ENCODE measurements around the gene BOC.
"Not testable (repeated sequence)": the region's sequence is repeated elsewhere in the genome, so short reads cannot be mapped to it uniquely, and the experiment has no call there.

The BOC gene

GRCh38 chr3:113211330-113212149 is at the start of gene BOC:
Gene BOC (plus strand): TSS chr3:113211557. CDS start chr3:113249803, 38,246 bp downstream.
- peak; percentile 34 for DNase-seq (ENCODE audit: low read depth)

GRCh38 chr3:113161661-113162060 is 49.7 kb upstream of the BOC start:
- DNase-seq (ENCODE audit: low read depth), result no peak

DNA sequence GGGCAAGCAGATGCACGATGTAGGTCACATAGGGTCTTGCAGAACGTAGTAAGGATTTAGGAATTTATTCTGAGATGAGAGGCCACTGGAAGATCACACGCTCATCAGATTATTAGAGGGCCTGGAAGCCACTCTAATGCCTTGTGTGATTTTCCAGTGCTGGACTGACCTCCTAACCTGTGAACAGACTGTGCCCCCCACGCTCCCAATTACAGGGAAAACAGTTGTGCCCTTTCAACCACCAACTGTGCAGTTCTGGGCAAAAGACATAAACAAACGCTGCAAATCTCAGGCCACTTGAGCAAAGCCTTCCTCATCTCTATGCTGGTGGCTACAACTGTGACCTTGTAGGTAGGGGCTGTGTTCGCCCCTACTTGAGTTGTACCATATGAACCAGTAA is 48.2 kb upstream of the BOC start:
- no peak for DNase-seq (ENCODE audit: low read depth)

GRCh38 chr3:113165841-113166240 is 45.5 kb upstream of the BOC start:
- DNase-seq (ENCODE audit: low read depth), result no peak

DNA sequence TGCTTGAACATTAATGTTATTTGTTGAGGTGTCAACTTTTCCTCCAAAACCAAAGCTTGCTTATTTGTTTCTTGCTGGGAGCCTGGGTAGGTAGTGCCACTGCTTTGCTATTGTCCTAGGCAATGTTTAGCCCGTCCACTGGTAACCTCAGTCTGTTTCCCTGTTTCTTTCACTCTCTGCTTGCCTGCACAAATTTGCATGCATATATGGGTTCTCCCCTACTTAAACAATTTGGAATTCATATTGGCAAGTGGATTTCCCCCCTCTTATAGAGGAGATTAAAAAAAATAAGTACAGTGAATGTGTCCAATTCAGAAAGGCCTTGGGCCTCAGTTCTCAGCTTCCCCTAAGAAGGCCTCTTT is 45.0 kb upstream of the BOC start:
- DNase-seq (ENCODE audit: low read depth), result no peak

GRCh38 chr3:113166719-113167492 is 44.5 kb upstream of the BOC start:
- peak; percentile 28 for DNase-seq (ENCODE audit: low read depth)

DNA sequence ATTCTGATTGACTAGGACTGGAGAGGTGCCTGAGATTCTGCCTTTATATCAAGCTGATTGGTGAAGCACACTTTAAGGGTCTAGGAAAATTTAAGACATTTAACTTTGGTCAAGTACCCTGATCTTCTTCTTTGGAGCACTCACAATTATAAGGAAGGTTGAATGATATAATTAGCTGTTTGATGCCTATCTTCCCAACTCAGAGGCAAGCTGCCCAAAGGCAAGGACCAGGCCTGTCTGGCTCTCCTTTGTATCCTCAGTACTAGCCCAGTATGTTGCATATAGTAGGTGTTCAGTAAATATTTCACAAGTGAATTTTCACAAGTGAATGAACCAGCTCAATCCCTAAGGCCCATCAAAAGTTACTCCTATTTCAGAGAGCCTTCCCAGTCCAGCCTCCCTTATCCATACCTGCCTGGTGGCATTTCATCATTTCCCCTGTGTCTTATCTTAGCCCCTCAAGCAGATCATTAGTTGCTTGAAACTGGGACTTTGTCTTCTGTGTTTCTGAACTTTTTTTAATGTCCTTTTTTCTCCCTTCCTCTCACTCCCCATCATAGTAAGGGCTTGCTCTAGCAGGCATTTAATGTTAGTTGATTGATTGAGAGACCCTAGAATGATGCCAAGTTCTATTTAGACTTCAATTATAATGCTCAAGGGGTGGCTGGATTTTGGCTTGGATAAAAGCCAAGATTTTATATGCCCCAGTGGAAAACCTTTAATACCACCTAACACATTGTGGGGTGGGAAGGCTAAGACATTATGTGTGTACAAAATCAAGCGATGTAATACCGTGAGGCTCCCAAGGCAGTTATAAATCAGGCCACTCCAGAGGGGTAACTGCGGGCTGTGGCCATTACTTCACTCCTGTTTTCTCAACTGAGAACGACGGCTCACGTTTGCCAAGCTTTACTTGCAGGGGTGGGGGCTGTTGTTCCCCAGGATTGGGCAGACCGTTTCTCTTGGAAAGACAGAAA is 43.2 kb upstream of the BOC start:
- DNase-seq (ENCODE audit: low read depth), result no peak

- no peak for DNase-seq (ENCODE audit: low read depth)
Measured at GRCh38 chr3:113169891-113170452, 41.4 kb upstream of the BOC start.

DNA sequence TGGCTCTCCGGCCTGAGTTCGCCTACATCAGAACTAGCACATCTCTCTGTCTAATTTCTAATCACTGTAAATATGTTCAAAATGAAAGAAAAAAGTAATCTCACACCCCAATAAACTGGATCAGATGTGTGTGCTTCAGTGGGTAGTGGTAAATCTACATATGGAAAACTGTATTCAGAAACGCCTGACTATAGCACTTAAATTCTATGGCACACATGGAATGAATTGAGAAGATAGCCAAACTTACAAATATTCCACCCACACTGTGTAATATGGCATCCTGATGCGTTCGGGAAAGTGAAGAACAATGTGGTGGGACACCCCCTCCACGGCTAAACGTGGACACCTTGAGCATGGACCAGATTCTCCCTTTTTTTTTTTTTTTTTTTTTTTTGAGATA is 40.6 kb upstream of the BOC start:
- no peak for DNase-seq (ENCODE audit: low read depth)

- not testable (repeated sequence) for DNase-seq (ENCODE audit: low read depth)
Measured at GRCh38 chr3:113171675-113172300, 39.6 kb upstream of the BOC start.

GRCh38 chr3:113173102-113173501 is 38.3 kb upstream of the BOC start:
- DNase-seq (ENCODE audit: low read depth), result no peak

- DNase-seq (ENCODE audit: low read depth), result no peak
Measured at GRCh38 chr3:113174304-113174703, 37.1 kb upstream of the BOC start.

DNA sequence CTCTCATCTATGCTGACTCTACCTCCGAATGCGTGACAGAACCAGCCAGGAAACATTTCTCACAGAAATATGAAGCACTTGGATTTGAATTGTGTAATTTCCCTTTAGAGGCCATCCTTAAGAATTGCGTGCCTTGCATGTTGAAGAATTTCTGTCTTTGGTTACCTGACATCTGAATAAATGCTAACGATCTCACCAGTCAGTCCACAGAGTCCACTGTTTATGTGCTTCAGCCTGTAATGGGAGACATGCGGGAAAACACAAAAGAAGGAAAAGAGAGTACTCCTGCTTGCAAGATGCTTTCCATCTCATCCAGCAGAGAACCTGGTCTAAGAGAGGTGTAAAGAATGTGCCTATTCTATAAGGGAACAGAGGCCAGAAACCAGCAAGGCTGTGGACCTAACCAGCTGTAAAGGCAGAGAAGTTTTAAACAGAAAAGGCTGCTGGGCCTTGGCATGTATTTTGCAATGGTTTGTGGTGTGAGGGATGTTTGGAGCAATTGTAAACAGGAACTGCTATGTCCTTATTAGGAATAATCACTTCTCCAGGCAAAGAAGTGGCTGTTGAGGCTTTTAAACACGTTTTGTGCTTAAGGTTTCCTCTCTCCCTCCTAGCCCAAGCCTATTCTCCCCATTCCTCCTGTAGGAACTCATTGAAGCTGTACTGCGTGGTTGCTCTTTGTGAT is 36.4 kb upstream of the BOC start:
- peak; percentile 81 for DNase-seq (ENCODE audit: low read depth)

DNA sequence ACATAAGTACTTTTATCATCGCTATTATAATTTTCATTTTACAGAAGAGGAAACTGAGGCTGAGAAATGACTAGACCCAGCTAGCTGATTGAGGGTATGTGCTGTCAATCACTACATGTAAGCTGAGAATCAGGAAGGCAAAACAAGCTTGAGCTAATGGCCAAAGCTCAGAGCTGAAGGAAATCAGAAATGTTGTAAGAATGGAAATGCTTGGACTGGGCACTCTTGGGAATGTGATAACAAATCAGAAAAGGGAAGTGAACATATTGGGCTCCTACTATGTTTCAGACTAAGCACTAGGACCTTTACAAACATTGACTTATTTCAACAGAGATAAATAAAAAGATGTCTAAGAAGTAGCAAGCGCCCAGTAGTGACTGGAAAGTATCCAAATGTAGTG is 33.8 kb upstream of the BOC start:
- no peak for DNase-seq (ENCODE audit: low read depth)

- DNase-seq (ENCODE audit: low read depth), result no peak
Measured at GRCh38 chr3:113179235-113179824, 32.0 kb upstream of the BOC start.

DNA sequence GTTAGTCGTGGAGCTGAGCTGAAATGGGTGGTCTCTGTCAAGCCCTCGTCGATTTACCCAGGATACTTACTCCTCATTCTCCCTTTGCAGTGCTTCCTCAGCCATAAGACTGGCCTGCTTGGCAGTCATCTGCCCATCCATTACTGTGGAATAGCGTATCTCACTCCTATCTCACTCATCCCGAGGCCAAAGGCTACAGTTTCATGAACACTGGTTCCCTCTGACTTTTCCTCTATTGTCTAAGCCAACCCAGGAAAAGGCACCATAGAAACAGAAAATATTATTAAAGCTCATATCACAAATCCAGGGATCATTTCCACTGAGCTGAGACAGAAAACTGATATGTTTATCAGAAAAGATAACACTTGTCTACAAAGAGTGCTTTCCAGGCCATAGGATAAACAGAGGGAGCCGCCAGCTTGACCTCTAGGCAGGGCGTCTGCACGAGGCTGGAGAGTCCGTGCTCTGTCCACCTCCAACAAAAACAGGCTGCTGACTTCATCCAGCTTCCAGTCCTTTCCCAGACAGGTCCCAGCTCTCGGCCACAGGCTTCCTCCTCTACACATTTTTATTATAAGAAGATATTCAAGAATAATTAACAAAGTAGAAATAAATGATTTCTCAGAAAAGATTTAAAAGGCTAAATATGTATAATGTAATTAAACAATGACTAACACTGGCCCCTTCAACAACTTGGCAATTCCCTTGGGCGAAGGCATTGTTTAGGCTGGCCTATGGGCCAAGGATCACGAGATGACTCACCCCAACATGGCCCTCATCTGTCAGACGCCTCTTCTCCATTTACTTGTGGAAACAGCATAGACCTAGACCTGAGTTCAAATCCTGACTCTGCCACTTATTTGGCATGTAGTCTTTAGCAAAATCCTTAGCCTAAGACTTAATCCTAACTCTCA is 27.4 kb upstream of the BOC start:
- peak; percentile 18 for DNase-seq (ENCODE audit: low read depth)

DNA sequence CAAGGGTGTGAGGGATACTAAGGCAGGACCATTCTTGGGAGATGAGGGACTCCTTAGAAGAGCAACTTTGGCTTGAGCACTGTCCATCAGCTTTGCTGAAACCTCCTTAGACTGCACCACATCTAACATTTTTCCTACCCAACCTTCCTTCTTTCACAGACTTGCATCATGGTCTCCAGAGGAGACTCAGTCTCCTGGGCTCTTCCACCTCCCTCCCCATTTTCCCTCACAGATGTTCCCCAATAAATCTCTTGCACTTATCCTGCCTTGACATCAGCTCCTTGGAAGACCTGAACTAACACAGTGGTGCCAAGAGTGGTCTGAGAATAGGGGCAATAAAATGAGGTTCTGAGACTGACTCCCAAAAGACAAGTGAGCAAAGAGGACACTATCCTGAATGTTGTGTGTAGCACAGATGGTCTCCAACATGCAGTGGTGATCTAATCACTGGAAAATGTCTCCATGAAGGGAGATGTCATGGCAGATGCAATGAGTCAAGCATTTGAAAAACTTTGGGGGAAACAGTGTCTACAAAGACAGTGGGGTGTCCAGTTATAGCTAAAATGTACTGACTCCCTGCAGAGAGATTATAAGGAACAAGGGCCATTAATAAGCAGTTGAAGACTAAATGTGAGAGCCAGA is 26.0 kb upstream of the BOC start:
- DNase-seq (ENCODE audit: low read depth), result no peak

DNA sequence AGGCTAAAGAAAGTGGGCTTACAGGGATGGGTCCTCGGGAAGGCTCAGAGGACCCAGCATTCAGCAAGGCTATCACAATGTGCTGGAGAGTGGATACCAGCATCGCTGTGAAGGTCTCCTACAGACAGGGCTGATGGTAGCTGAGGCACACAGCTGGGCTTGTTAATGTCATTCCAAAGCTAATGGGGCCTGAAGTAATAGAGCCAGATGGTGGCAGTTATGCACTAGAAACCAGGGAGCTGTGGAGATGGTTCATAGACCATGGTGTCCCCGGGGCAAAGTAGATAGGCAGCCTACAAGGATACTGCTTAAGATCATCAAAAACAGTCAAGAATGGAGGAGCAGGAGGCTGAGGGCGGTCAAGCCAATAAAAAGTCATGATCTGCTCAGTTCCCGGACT is 24.8 kb upstream of the BOC start:
- no peak for DNase-seq (ENCODE audit: low read depth)

GRCh38 chr3:113193288-113193687 is 18.1 kb upstream of the BOC start:
- DNase-seq (ENCODE audit: low read depth), result peak; percentile 43

All from amniotic epithelial cell (primary cell).